ENCODE results near the gene GH1.
"Not testable (repeated sequence)": the region's sequence is repeated elsewhere in the genome, so short reads cannot be mapped to it uniquely, and the experiment has no call there.

The GH1 gene

DNA sequence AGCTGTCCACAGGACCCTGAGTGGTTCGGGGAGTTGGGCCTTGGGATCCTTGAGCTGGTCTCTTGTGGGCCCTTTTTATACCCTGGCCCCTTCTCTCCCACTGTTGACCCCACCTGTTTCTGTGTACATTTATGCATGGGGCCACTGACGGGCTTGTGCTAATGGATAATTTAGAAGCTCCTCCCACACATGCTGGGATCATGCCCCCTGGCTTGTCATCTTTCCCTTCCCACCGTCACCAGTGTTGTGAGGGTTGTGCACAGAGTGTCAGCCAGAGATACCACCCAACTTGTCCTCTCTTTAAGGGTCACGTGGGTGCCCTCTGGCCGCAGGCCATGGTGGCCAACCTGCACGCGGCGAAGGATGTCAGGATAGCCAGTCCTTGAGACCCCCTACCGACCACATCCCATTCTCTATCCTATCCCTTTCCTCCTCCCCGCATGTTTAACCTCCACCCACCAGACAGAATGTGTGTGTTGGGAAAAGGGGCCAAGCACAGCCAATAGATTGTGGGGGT, at the start of gene GH1:
Gene GH1, minus strand, starts transcription at position 51 of the 517 bp plus-strand sequence. CDS start 63 bp downstream, outside the sequence.
- DNase-seq (ENCODE audit: low read depth), result not testable (repeated sequence)

GRCh38 chr17:63967953-63968352, 49.3 kb upstream of the GH1 start:
- no peak for DNase-seq (ENCODE audit: low read depth)

DNA sequence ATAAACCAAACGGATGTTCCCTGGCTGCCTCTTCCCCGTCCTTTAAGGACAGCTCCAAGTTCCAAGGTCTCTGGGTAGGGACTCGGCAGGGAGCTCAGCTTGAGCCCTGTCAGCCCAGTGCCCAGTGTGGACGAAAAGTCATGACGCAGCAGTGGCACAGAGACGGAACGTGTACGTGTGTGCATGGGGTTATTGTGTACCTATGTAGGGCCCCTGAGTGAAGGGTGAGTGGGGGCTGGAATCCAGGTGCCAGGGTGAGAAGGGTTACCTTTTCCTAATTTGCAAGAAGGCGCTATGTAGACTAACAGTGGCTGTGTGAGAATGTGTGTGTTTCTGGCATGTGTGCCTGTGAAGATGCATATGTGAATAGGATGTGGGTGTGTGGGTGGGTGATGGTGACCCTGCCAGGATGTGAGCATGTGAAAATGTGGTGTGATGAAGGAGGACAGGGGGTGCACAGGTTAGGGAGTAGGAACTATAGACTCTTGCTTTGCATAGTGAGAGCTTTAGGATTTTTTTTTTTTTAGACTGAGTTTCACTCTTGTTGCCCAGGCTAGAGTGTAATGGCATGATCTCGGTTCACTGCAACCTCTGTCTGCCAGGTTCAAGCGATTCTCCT, 48.1 kb upstream of the GH1 start:
- DNase-seq (ENCODE audit: low read depth), result no peak

- no peak for DNase-seq (ENCODE audit: low read depth)
Measured at GRCh38 chr17:63963123-63963522, 44.5 kb upstream of the GH1 start.

- no peak for DNase-seq (ENCODE audit: low read depth)
Measured at GRCh38 chr17:63962298-63962744, 43.7 kb upstream of the GH1 start.

GRCh38 chr17:63961355-63962212, 42.9 kb upstream of the GH1 start:
- no peak for DNase-seq (ENCODE audit: low read depth)

GRCh38 chr17:63960430-63960829, 41.8 kb upstream of the GH1 start:
- DNase-seq (ENCODE audit: low read depth), result no peak

- DNase-seq (ENCODE audit: low read depth), result no peak
Measured at GRCh38 chr17:63960006-63960405, 41.4 kb upstream of the GH1 start.

GRCh38 chr17:63956296-63956920, 37.8 kb upstream of the GH1 start:
- no peak for DNase-seq (ENCODE audit: low read depth)

GRCh38 chr17:63955791-63956190, 37.2 kb upstream of the GH1 start:
- DNase-seq (ENCODE audit: low read depth), result no peak

DNA sequence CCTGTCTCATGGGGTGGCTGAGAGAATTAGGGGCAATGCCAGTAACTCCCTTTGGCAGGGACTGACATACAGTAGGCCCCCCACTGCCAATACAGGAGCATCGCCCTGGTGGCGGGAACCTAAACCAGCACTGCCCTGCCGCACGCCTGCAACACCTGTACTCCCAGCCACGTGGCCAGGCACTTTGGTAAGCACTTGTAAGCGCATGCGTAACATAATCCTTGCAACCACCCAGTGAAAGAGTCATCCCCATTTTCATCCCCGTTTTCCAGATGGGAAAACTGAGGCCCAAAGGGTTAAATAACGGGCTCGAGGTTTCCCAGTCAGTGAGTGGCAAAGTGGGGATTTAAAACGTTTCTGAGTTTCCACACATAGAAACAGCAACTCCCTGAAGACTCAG, 36.6 kb upstream of the GH1 start:
- DNase-seq (ENCODE audit: low read depth), result no peak

DNA sequence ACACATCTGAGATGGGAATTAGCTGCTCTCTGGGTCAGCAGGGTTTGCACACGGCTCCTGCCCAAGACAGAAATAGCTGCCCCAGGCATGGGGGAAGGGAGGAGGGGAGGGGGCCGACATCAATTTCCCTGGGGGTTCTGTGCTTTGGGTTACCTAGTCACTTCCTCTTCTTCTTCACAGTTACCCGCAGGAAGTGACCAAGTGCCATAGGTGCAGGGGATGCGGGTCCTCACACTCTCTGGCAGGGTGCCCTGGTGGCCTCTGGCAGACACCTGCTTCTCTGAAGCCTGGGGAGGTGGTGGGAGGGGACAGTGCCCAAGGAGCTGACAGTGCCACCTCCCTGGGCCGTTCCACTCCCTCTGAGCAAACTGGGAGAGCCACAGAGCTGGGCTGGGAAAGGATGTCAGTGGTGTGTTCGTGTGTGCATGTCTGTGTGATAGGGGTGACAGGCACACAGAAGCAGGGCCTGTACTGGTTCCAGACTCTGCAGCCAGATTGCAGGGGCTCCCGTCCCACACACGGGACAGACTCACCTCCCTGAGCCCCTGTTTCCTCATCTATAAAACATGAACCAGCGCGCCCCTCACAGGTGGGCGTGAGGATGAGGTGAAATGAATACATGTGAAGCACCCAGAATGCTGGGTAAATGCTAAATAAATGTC, 35.9 kb upstream of the GH1 start:
- no peak for DNase-seq (ENCODE audit: low read depth)

GRCh38 chr17:63950940-63951907, 32.6 kb upstream of the GH1 start:
- DNase-seq (ENCODE audit: low read depth), result no peak

DNA sequence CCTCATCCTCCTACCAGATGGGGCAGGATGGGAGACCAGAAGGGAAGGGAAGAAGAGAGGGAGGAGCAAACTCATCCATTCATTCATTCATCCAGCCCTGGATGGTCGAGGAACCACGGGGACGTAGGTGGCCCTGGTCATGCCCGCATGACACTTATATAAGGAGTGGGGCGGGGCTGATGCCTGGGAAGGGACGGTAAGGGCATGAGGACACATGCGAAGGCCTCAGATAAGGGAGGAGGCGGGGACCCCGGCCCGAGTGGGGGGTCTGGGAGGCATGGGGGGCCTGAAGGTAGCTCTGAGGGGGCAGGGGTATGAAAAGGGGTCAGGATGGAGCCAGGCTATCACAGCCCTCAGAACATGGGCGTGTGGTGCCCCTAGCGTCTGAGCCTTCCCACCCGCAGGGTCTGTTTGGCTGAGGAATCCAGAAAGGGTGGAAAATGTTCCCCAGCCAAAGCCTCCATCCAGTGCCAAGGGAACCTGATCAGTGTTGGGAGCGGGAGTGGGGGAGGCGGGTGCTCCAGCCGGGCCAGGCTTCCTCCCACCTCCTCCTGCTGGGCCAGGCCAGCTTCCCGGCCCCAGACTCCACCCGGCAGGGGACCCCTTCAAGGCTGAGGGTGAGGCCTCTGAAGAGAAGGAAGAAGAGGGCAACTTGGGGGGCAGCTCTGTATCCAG, 31.1 kb upstream of the GH1 start:
- DNase-seq (ENCODE audit: low read depth), result no peak

GRCh38 chr17:63948521-63948920, 29.9 kb upstream of the GH1 start:
- no peak for DNase-seq (ENCODE audit: low read depth)

DNA sequence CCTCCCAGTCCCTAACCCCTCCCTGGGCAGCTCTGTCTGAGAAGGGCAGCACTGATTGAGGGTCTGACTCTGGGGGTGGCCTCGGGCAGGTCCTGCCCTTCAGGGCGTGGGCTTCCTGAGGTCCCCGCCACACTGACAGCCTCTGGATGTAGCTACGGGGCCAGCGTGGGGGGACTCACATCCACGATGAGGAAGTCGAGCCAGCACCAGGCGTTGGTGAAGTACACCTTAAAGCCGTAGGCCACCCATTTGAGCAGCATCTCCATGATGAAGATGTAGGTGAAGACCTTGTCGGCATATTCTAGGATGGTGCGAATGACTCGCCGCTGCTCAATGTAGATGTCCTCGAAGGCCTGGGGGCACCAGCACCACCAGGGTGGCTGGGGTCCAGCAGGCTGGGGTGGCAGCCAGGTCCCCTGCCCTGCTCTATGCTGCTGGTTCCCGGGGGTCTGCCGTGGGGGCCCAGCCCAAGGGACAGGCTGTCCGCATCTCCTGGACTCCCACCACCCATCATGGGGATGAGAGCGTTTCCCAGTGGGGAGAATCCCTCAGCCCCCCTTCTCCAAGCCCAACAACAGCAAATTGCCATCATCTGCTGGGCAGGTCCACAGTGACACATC, 29.2 kb upstream of the GH1 start:
- DNase-seq (ENCODE audit: low read depth), result no peak

DNA sequence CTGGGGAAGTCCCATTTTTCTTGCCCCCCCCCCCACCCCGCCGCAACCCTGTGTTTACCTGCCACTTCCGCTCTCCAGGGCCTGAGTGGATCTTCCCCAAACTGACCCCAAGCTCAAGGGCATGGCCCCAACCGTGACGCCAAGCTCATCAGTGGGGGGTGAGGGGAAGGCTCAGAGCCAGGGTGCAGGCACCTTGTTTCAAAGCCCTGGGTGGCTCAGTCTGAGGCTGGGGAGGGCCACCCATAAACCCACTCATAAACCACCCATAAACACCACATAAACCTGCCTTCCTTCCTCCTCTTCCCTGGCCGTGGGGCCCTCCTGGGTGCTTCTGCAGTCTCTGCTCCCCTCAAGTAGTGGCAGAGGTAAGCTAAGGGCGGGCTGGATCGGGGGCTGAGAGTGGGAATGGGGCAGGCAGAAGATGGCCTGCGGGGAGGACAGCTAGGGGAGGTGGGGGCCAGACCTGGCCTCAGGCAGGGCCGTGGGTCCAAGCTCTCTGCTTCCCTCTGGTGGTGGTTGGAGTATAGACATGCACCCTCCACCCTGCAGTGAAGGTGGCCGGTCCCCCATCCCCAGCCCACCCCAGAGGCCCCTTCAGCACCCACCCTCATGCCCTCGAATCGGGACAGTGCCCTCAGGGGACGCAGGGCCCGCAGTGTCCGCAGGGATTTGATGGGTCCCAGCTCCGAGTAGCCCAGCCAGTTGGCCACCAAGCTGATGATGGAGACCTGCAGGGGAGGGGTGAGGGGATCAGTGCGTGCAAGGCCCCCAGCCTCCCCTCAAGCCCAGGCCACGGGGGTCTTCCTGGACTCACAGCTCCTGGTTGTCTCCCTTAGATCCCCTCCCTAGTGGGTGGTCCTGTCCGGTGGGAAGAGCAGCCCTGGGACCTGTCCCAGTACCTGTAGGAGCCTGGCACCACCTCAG, 28.1 kb upstream of the GH1 start:
- DNase-seq (ENCODE audit: low read depth), result no peak

- DNase-seq (ENCODE audit: low read depth), result no peak
Measured at GRCh38 chr17:63945784-63946439, 27.3 kb upstream of the GH1 start.
